A673 (cell line): ENCODE results near the gene PRDM1. TPM values are rescaled to one million over a fixed set of nuclear protein-coding genes. Genes with fewer than 3 reads are reported as not detected.

ENCODE experiments used
- BruUV-seq: library from RNA; stranded (reverse); fragments of 400-500 nt; replicated peaks from 2 replicates; lab custom pipeline; 2021; lab: Mats Ljungman, UMichigan
- CTCF ChIA-PET: fragments of 300-600 bp; sonication (Branson Sonifier 250); formaldehyde crosslinking; loops from one replicate; lab custom pipeline; 2022; ENCODE audit warnings: antibody characterized with exemption; lab: Charles Lee
- POLR2A ChIA-PET: fragments of 300-600 bp; sonication (Branson Sonifier 250); formaldehyde crosslinking; loops from one replicate; lab custom pipeline; 2022; ENCODE audit warnings: antibody characterized with exemption; ENCODE audit not compliant: low non-redundant PET; lab: Charles Lee
- DNase-seq: peaks from one replicate; pipeline ENCODE4 v3.0.0-alpha.2; 2015; ENCODE audit warnings: low spot score
- H3K27ac ChIP-seq: fragments of 200-600 bp; sonication (generic); 2 replicates; pipeline ENCODE4 v1.5.1; 2016; ENCODE audit warnings: mixed run types, low read depth, mild to moderate bottlenecking, mixed read lengths, antibody characterized with exemption, low read length; ENCODE audit not compliant: poor library complexity, severe bottlenecking
- H3K27me3 ChIP-seq: fragments of 200-600 bp; sonication (generic); replicated peaks from 2 replicates; pipeline ENCODE4 v1.6.1; 2017; ENCODE audit warnings: mixed run types, low read depth, mild to moderate bottlenecking, mixed read lengths, antibody characterized with exemption, low read length; ENCODE audit not compliant: insufficient read depth, poor library complexity
- H3K36me3 ChIP-seq: fragments of 200-600 bp; sonication (generic); 2 replicates; pipeline ENCODE4 v1.6.1; 2016; ENCODE audit warnings: mixed run types, mild to moderate bottlenecking, mixed read lengths, antibody characterized with exemption, low read length; ENCODE audit not compliant: insufficient read depth, poor library complexity, severe bottlenecking
- H3K4me1 ChIP-seq: fragments of 200-600 bp; sonication (generic); 2 replicates; pipeline ENCODE4 v1.6.1; 2017; ENCODE audit warnings: mixed run types, mild to moderate bottlenecking, mixed read lengths, antibody characterized with exemption, low read length; ENCODE audit not compliant: insufficient read depth, poor library complexity, severe bottlenecking
- H3K4me3 ChIP-seq: fragments of 200-600 bp; sonication (generic); 2 replicates; pipeline ENCODE4 v1.5.1; 2016; ENCODE audit warnings: low read depth, mixed run types, mild to moderate bottlenecking, mixed read lengths, low read length; ENCODE audit not compliant: poor library complexity, severe bottlenecking
- H3K9me3 ChIP-seq: fragments of 200-600 bp; sonication (generic); 2 replicates; pipeline ENCODE4 v1.6.1; 2016; ENCODE audit warnings: mixed run types, low read depth, mild to moderate bottlenecking, mixed read lengths, antibody characterized with exemption, low read length; ENCODE audit not compliant: poor library complexity, severe bottlenecking
- CTCF ChIP-seq: fragments of 300-800, 200-600 bp; sonication (generic); conservative IDR thresholded peaks from 2 replicates; pipeline ENCODE4 v1.5.1; 2017; ENCODE audit warnings: low read depth, mild to moderate bottlenecking, antibody characterized with exemption, low read length, moderate library complexity, mixed read lengths
- EZH2 ChIP-seq: fragments of 200-600 bp; sonication (generic); IDR thresholded peaks from 2 replicates; pipeline ENCODE4 v1.6.1; 2017; ENCODE audit warnings: borderline replicate concordance, low read depth, mild to moderate bottlenecking, mixed read lengths, antibody characterized with exemption, low read length; ENCODE audit not compliant: poor library complexity, severe bottlenecking
- intact Hi-C: fragments of 100-400 bp; cut with micrococcal nuclease; formaldehyde crosslinking; loops from one replicate; pipeline ENCODE4 v1.10.0; 2022; ENCODE audit not compliant: unreplicated experiment
- total RNA-seq: library from RNA; stranded (reverse); gene quantifications from 2 replicates; pipeline ENCODE4 v1.2.3, GENCODE V29; 2021

PRDM1 gene
- total RNA-seq, 1 experiment from 2014 or later, result not detected

- intact Hi-C loops, result no loop called here
- no peak overlapping the region for H3K4me3 ChIP-seq
- no TSS peak for BruUV-seq
- TF ChIP-seq EZH2, result no peak
- TF ChIP-seq CTCF, result no peak
- no peak for DNase-seq
- ChIA-PET CTCF (no interaction called here), POLR2A (no interaction called here)
- no peaks in the 10 kb centered on the region for H3K4me1 ChIP-seq
- no peak overlapping the region for H3K27ac ChIP-seq
- H3K27me3 ChIP-seq, result no peaks in the 10 kb centered on the region
- H3K9me3 ChIP-seq, result no peaks in the 10 kb centered on the region
- no peaks in the 10 kb centered on the region for H3K36me3 ChIP-seq
These were observed 33.4 kb downstream of the PRDM1 start for GRCh38 chr6:106119546-106119945.

GRCh38 chr6:106120006-106120405, 33.9 kb downstream of the PRDM1 start:
- intact Hi-C loops, result no loop called here
- TF ChIP-seq EZH2 (no peak), CTCF (no peak)
- no peaks in the 10 kb centered on the region for H3K4me1 ChIP-seq
- H3K27me3 ChIP-seq, result no peaks in the 10 kb centered on the region
- no peaks in the 10 kb centered on the region for H3K36me3 ChIP-seq
- no peak overlapping the region for H3K4me3 ChIP-seq
- CTCF ChIA-PET, result no interaction called here
- no peak for DNase-seq
- BruUV-seq, result no TSS peak
- no peak overlapping the region for H3K27ac ChIP-seq
- H3K9me3 ChIP-seq, result no peaks in the 10 kb centered on the region
- POLR2A ChIA-PET, result no interaction called here

- intact Hi-C loops, result no loop called here
- Histone ChIP-seq H3K4me1 (no peaks in the 10 kb centered on the region), H3K9me3 (no peaks in the 10 kb centered on the region), H3K36me3 (no peaks in the 10 kb centered on the region), H3K4me3 (no peak overlapping the region), H3K27me3 (no peaks in the 10 kb centered on the region), H3K27ac (no peak overlapping the region)
- no TSS peak for BruUV-seq
- no peak for DNase-seq
- CTCF ChIA-PET, result no interaction called here
- TF ChIP-seq EZH2 (no peak), CTCF (no peak)
- POLR2A ChIA-PET, result no interaction called here
These were observed 34.3 kb downstream of the PRDM1 start for GRCh38 chr6:106120406-106120805.
